DMS153 treated with DMSO at 0.1 percent for 48 hours (cell line): Measurements from ENCODE around the gene ATP5F1D.

Experiments used
- DNase-seq: peaks from one replicate; lab custom pipeline; 2025; ENCODE audit not compliant: unreplicated experiment; lab: John Stamatoyannopoulos, UW

ATP5F1D gene

DNA sequence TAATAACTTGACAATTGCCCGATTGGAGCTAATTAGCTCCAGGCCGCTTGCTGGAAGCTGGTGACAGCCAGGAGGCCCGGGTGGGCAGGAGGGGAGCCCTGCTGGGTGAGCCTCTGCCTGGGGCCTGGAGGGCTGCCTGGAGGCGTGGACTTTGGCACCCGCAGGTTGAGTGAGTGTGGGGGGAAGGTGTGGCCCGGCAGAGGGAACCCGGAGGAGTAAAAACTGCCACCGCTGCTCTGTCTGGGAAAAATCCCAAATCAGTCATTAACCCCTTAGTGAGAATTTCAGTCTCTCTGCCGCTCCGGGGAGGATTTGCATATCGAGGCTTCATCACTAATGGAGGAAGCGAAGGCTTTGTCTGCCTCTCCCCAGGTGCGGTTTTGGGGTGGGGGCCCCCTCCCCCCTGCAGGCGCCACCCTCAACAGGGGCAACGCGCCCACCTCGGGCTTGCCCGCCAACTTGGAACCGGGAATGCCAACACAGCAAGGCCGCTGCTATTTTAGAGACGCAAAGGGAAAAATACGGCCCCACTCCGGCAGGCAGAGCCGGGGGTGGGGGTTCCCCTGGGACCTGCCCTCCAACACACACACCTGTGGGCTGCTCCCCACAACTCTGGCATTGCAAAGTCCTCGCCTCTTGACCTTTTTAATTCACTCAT lies 50.3 kb downstream of the ATP5F1D start:
- DNase-seq = no peak

DNA sequence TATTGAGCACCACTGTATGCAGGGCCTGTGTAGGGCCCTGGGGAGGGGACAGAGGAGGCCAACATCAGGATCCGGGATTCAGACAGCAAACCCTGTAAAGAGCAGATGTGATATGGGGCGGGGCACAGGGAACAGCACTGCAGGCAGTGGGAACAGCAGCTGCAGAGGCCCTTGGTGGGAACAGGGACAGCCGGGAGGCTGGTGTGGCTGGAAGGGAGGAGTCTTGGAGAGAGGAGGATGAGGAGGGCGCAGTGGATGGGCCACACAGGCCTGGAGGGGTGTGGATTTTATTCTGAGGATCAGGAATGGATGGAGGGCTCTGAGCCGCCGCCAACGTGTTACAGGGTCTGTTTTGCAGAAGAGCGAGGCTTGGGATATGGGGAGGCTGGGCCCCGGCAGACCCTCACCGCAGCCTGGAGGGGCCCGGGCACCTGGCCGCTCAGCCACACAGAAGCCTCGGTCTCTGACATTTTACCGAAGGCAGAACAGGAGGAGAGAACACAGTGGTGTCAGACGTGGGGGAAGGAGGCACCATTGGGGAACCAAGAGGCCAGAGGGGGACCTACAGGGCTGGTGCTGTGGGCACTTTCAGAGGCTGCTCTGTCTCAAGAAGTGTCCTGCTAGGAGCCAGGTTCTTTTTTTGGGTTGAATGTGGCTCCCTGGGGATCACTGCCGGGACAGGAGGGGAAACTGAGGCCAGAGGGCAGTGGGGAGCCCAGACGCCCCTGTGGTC lies 51.0 kb downstream of the ATP5F1D start:
- DNase-seq = no peak

DNA sequence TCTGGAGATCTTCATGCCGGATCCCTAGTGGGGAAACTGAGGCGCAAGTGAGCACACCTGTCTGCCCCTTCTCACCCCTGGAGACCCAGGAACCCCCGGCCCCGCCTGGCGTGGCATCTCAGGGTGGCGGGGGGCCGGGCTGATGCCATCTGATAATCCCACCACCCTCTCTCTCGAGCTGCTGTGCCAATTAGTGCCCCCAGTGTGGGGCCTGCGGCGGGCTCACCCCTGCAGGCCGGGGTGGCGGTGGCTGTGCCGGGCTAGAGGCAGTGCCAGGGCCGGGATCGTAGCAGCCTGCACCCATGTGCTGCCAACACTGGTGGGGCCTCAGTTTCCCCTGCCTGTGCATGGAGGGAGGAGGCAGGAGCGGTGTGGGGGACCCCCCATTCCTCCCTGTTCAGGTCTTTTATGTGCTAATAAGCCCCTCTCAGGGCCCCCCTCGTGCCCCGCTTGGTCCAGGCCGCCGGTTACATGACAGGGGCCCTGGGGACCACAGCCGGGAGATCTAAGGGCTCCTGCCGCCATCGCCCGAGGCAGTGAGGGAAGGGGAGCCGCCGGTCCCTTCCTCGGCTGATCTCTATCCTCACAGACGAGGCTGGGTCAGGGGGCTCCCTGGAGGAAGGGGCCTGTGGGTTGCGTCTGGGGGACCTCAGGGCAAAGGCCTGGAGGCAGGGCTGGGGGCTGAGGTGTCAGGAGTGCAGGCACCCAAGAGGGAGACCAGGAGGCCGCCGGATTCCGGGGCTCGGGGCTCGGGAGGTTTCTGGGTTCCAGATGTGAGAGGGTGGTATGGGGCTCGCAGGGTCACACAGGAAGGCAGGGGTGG lies 52.4 kb downstream of the ATP5F1D start:
- no peak for DNase-seq
